Transverse colon (tissue), 4 donors: Measurements from ENCODE around the gene SYNE1.

Experiments used
- EP300 ChIP-seq: sonication (generic); formaldehyde crosslinking; IDR thresholded peaks from one replicate; pipeline ENCODE4 v1.6.1; 2017; ENCODE audit warnings: antibody characterized with exemption, low read depth
- POLR2A ChIP-seq: fragments of 450-650 bp; IDR thresholded peaks from one replicate; pipeline ENCODE4 v1.6.1; 2016; ENCODE audit warnings: antibody characterized with exemption, mild to moderate bottlenecking, moderate library complexity
- POLR2AphosphoS5 ChIP-seq, 3 donors: sonication (generic); formaldehyde crosslinking; IDR thresholded peaks; one replicate each; pipeline ENCODE4 v1.6.1; 2016; ENCODE audit warnings: antibody characterized with exemption in 3 of 3
- TF ChIP-seq, protein P1 (sequence below), 5 experiments: fragments of 200-600 bp in 3 of 5; fragments of 450-650 bp in 2 of 5; sonication (generic) in 3 of 5; IDR thresholded peaks; 1 replicate in 2 of 5; 2 replicates in 3 of 5; pipeline ENCODE4 v1.5.1; 2016 to 2017; ENCODE audit warnings: antibody characterized with exemption in 5 of 5, inconsistent platforms in 3 of 5, mild to moderate bottlenecking in 2 of 5, moderate library complexity in 1 of 5

DNA sequence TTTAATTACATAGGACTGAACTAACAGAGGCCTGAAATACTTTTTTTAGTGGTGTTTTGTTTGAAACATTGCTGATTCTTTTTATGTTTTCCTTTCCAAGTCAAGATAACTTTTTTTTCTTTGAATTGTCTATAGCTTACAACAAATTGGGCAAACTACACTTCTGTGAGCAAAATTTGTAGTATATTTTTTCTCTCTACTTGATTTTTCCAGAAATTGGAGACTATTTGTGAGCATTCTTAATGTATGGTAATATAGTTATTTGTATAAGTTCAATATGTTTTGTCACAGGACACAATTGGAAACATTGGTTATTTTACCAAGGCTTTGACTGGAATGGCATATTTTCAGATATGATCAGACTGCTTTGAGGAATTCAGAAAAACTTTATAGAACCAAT, 216.5 kb downstream of the SYNE1 start:
- no peak for TF ChIP-seq POLR2AphosphoS5 (IDR thresholded peaks at IDR 0.05)
- TF ChIP-seq, protein P1, sequence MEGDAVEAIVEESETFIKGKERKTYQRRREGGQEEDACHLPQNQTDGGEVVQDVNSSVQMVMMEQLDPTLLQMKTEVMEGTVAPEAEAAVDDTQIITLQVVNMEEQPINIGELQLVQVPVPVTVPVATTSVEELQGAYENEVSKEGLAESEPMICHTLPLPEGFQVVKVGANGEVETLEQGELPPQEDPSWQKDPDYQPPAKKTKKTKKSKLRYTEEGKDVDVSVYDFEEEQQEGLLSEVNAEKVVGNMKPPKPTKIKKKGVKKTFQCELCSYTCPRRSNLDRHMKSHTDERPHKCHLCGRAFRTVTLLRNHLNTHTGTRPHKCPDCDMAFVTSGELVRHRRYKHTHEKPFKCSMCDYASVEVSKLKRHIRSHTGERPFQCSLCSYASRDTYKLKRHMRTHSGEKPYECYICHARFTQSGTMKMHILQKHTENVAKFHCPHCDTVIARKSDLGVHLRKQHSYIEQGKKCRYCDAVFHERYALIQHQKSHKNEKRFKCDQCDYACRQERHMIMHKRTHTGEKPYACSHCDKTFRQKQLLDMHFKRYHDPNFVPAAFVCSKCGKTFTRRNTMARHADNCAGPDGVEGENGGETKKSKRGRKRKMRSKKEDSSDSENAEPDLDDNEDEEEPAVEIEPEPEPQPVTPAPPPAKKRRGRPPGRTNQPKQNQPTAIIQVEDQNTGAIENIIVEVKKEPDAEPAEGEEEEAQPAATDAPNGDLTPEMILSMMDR (IDR thresholded peaks at IDR 0.05) = no peak
- TF ChIP-seq POLR2A = no peak
- no peak for TF ChIP-seq EP300
